NCI-H1417 treated with DMSO at 0.1 percent for 48 hours (cell line): ENCODE results near the gene HSPA1L.
A peak's percentile ranks its signal among the peaks of the same experiment; 100 is the strongest.
"Not testable (repeated sequence)": the region's sequence is repeated elsewhere in the genome, so short reads cannot be mapped to it uniquely, and the experiment has no call there.

Experiments
- DNase-seq: peaks from one replicate; lab custom pipeline; 2025; lab: John Stamatoyannopoulos, UW

Gene HSPA1L

GRCh38 chr6:31813465-31813849 lies 1.6 kb downstream of the HSPA1L start:
- DNase-seq, result no peak

GRCh38 chr6:31811645-31812044 lies 3.4 kb downstream of the HSPA1L start:
- no peak for DNase-seq

GRCh38 chr6:31808599-31808998 lies 6.5 kb downstream of the HSPA1L start:
- not testable (repeated sequence) for DNase-seq

- DNase-seq, result peak; percentile 67
Measured at GRCh38 chr6:31806470-31807272, 8.4 kb downstream of the HSPA1L start, which contains the start of gene LSM2. Gene LSM2, minus strand, starts transcription at chr6:31806966. Its CDS starts 209 bp downstream, at chr6:31806757.

GRCh38 chr6:31805939-31806469 lies 9.1 kb downstream of the HSPA1L start:
- DNase-seq, result no peak

GRCh38 chr6:31801031-31801927 lies 13.8 kb downstream of the HSPA1L start:
- not testable (repeated sequence) for DNase-seq

- no peak for DNase-seq
Measured at GRCh38 chr6:31799781-31800180, 15.3 kb downstream of the HSPA1L start.

- DNase-seq, result no peak
Measured at GRCh38 chr6:31797588-31797987, 17.5 kb downstream of the HSPA1L start.

- DNase-seq, result no peak
Measured at GRCh38 chr6:31796993-31797385, 18.1 kb downstream of the HSPA1L start.

GRCh38 chr6:31795616-31796298 lies 19.3 kb downstream of the HSPA1L start, which contains the start of gene VARS1:
Gene VARS1, minus strand, starts transcription at chr6:31795752. Its CDS starts 535 bp downstream, at chr6:31795217.
- DNase-seq, result peak; percentile 66

GRCh38 chr6:31794866-31795615 lies 20.0 kb downstream of the HSPA1L start:
- DNase-seq, result no peak

- no peak for DNase-seq
Measured at GRCh38 chr6:31794294-31794865, 20.7 kb downstream of the HSPA1L start.

- DNase-seq, result not testable (repeated sequence)
Measured at GRCh38 chr6:31793927-31794245, 21.2 kb downstream of the HSPA1L start.

- DNase-seq, result no peak
Measured at GRCh38 chr6:31792761-31793171, 22.3 kb downstream of the HSPA1L start.

- DNase-seq, result no peak
Measured at GRCh38 chr6:31792090-31792374, 23.1 kb downstream of the HSPA1L start.

GRCh38 chr6:31791324-31792089 lies 23.6 kb downstream of the HSPA1L start:
- no peak for DNase-seq

- DNase-seq, result no peak
Measured at GRCh38 chr6:31785475-31785874, 29.6 kb downstream of the HSPA1L start.

GRCh38 chr6:31784098-31784925 lies 30.8 kb downstream of the HSPA1L start:
- no peak for DNase-seq

- no peak for DNase-seq
Measured at GRCh38 chr6:31782126-31782855, 32.8 kb downstream of the HSPA1L start.
